NCI-H82 treated with DMSO at 0.1 percent for 48 hours (cell line): ENCODE measurements around the gene CRCP.
"Not testable (repeated sequence)": the region's sequence is repeated elsewhere in the genome, so short reads cannot be mapped to it uniquely, and the experiment has no call there.

ENCODE experiments used
- DNase-seq: peaks from one replicate; lab custom pipeline; 2025; ENCODE audit not compliant: unreplicated experiment; lab: John Stamatoyannopoulos, UW

Gene CRCP

GRCh38 chr7:66105263-66105748, 9.3 kb upstream of the CRCP start:
- no peak for DNase-seq

- not testable (repeated sequence) for DNase-seq
Observed at GRCh38 chr7:66108410-66108809, 6.2 kb upstream of the CRCP start.

- no peak for DNase-seq
Observed at GRCh38 chr7:66110856-66111255, 3.8 kb upstream of the CRCP start.

- DNase-seq, result not testable (repeated sequence)
Observed at GRCh38 chr7:66116680-66117420, 2.2 kb downstream of the CRCP start.

GRCh38 chr7:66118603-66119002, 4.0 kb downstream of the CRCP start:
- DNase-seq, result no peak

GRCh38 chr7:66119245-66119850, 4.7 kb downstream of the CRCP start:
- DNase-seq, result no peak

- no peak for DNase-seq
Observed at GRCh38 chr7:66123175-66123528, 8.5 kb downstream of the CRCP start.

GRCh38 chr7:66124569-66124861, 9.9 kb downstream of the CRCP start:
- not testable (repeated sequence) for DNase-seq

GRCh38 chr7:66125052-66125694, 10.5 kb downstream of the CRCP start:
- DNase-seq, result no peak

- not testable (repeated sequence) for DNase-seq
Observed at GRCh38 chr7:66125781-66126352, 11.2 kb downstream of the CRCP start.

GRCh38 chr7:66127172-66127571, 12.5 kb downstream of the CRCP start:
- not testable (repeated sequence) for DNase-seq

GRCh38 chr7:66138994-66139752, 24.5 kb downstream of the CRCP start:
- DNase-seq, result peak; percentile 38

- peak; percentile 69 for DNase-seq
Observed at GRCh38 chr7:66140924-66141323, 26.3 kb downstream of the CRCP start.

- DNase-seq, result no peak
Observed at GRCh38 chr7:66142334-66142733, 27.7 kb downstream of the CRCP start.

- no peak for DNase-seq
Observed at GRCh38 chr7:66142996-66143395, 28.3 kb downstream of the CRCP start.

GRCh38 chr7:66143876-66144332, 29.3 kb downstream of the CRCP start:
- no peak for DNase-seq

GRCh38 chr7:66145400-66146104, 30.9 kb downstream of the CRCP start:
- DNase-seq, result peak; percentile 2

- peak; percentile 96 for DNase-seq
Observed at GRCh38 chr7:66146701-66147100, 32.1 kb downstream of the CRCP start.

- not testable (repeated sequence) for DNase-seq
Observed at GRCh38 chr7:66147657-66148056, 33.0 kb downstream of the CRCP start.

GRCh38 chr7:66150471-66150870, 35.8 kb downstream of the CRCP start:
- no peak for DNase-seq
